Neural cell (in vitro differentiated cells): ENCODE data around the gene GPSM1.
A peak's percentile ranks its signal among the peaks of the same experiment; 100 is the strongest.

Experiments
- CTCF ChIP-seq: fragments of 450-650 bp; IDR thresholded peaks from 2 replicates; pipeline ENCODE4 v1.5.1; 2014; ENCODE audit warnings: antibody characterized with exemption, mild to moderate bottlenecking, moderate library complexity; ENCODE audit not compliant: poor library complexity, severe bottlenecking
- EP300 ChIP-seq: fragments of 450-650 bp; conservative IDR thresholded peaks from 2 replicates; pipeline ENCODE4 v1.6.1; 2014; ENCODE audit warnings: antibody characterized with exemption, mild to moderate bottlenecking, moderate library complexity; ENCODE audit not compliant: poor library complexity, severe bottlenecking
- EZH2 ChIP-seq: fragments of 200-600, 300-800 bp; shearing (Covaris generic), sonication (generic); IDR thresholded peaks from 2 replicates; pipeline ENCODE4 v1.6.1; 2014; ENCODE audit warnings: antibody characterized with exemption, low read length, borderline replicate concordance, mild to moderate bottlenecking; ENCODE audit not compliant: insufficient read depth, poor library complexity, severe bottlenecking
- POLR2AphosphoS5 ChIP-seq: IDR thresholded peaks from 2 replicates; pipeline ENCODE4 v1.6.1; 2012
- RAD21 ChIP-seq: fragments of 450-650 bp; conservative IDR thresholded peaks from 2 replicates; pipeline ENCODE4 v1.6.1; 2014; ENCODE audit warnings: antibody characterized with exemption, mild to moderate bottlenecking, moderate library complexity
- REST ChIP-seq: IDR thresholded peaks from 2 replicates; pipeline ENCODE4 v1.6.1; 2012; ENCODE audit warnings: borderline replicate concordance
- TAF1 ChIP-seq: IDR thresholded peaks from 2 replicates; pipeline ENCODE4 v1.6.1; 2012; ENCODE audit warnings: low read depth

- TF ChIP-seq EZH2, result no peak
- TF ChIP-seq POLR2AphosphoS5, result peak; percentile 87
- TF ChIP-seq CTCF, result peak; percentile 99
- peak; percentile 72 for TF ChIP-seq TAF1
- TF ChIP-seq RAD21, result peak; percentile 76
- TF ChIP-seq EP300, result peak; percentile 29
- TF ChIP-seq REST, result peak; percentile 40
Measured at GRCh38 chr9:136400038-136400834, 72.9 kb downstream of the GPSM1 start, which contains the start of gene SNAPC4.
